GM19240 (cell line): ENCODE data around the gene DACT1.

Source experiments
- DNase-seq: peaks from one replicate; pipeline ENCODE4 v3.0.0; 2011; ENCODE audit warnings: low spot score; ENCODE audit not compliant: insufficient read length

The DACT1 gene

GRCh38 chr14:58667900-58668299 is 30.1 kb downstream of the DACT1 start:
- no peak for DNase-seq

DNA sequence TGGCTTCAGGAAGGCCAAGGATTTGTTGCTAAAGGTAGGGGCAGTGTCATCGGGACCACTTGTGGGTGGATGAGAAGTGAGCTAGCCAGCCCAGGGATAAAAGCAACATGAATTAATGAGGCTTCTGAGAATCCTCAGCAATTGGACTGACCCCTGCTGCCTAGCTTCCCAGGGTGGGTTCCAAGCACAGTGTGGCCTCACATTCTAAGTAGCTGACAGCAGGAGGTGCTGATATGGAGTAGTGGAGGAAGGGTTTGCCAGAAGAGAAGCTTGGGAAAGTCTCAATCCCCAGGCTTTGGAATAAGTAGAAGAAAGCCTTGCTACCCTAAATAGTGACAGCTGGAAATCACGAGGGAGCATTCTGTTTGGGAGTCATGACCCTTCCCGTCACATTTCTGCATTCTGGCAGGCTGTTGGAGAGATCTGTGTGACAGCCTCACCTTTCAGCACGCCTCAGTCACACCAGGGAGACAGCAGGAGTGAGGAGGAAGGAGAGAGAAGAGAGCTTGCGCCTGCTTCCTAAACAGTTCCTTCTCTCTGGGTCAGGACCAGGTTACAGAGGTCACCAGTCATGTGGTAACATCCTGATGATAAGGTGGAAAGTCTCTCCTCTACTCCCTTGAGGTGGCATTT is 31.2 kb downstream of the DACT1 start:
- no peak for DNase-seq

- DNase-seq: no peak
Measured at GRCh38 chr14:58669556-58670200, 31.9 kb downstream of the DACT1 start.

DNA sequence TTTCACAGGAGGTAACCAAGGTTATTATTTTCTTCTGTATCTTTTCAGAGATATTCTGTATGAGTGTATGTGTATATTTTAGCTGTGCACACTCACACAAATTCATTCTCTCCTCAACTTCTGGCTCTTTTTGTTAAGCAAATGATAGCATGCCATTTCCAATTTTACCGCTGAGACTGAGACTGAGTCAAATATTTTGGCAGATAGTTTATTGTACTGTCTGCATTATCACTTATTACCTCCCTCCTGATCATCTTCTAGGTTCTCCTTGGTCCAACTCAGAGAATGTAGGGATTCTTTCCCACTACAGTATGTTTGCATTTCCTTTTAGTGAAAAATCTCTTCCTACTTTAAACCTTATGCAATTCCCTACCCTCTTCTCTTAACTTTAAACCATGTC is 33.3 kb downstream of the DACT1 start:
- no peak for DNase-seq

- no peak for DNase-seq
Measured at GRCh38 chr14:58671436-58671835, 33.7 kb downstream of the DACT1 start.

DNA sequence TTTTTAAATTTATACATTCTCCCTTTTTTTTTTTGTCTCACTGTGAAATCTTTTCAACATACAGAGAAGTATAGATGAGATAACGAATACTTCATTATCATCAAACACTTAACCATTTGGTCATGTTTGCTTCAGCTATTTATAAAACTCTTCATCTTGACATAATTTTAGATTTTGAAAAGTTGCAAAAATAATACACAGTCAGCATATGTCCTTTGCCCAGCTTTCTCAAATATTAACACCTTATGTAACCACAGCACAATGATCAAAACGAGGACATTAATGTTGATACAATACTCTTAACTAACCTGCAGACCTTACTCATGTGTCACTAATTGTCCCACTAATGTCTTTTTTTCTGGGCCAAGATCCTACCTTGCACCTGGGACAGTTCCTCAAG is 36.0 kb downstream of the DACT1 start:
- DNase-seq: no peak

DNA sequence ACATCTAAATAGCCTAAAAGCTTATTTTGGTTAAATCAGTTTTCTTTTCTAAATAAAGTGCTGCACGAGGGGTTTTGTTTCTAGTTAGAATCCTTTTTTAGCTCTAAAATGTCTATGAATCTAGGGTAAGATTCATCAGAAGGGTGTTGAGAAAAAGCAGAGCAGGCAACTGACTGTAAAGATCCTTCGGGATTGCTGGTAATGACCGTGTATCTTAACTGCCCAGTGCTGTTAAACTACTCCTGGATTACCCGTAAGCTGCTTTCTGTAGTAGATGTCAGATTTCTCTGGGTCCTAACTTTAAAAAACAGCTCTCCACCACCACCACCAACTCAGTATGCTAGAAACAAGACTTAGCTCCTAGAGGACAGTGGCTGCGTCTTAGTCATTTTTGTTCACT is 39.2 kb downstream of the DACT1 start:
- DNase-seq: no peak

GRCh38 chr14:58677517-58677916 is 39.8 kb downstream of the DACT1 start:
- DNase-seq: no peak

- DNase-seq: no peak
Measured at GRCh38 chr14:58677996-58678395, 40.2 kb downstream of the DACT1 start.

- no peak for DNase-seq
Measured at GRCh38 chr14:58680698-58681097, 42.9 kb downstream of the DACT1 start.

DNA sequence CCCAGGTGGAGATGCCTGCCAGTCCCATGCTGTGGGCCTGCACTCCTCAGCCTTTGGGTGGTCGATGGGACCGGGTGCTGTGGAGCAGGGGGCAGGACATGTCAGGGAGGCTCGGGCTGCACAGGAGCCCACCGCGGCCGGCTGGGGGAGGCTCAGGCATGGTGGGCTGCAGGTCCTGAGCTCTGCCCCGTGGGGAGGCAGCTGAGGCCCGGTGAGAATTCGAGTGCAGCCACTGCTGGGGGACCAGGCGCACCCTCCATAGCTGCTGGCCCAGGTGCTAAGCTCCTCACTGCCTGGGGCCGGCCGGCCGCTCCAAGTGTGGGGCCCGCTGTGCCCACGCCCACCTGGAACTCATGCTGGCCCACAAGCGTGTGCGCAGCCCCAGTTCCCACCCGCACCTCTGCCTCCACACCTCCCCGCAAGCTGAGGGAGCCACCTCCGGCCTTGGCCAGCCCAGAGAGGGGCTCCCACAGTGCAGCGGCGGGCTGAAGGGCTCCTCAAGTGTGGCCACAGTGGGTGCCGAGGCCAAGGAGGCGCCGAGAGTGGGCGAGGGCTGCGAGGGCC is 49.6 kb downstream of the DACT1 start:
- no peak for DNase-seq

GRCh38 chr14:58690801-58691516 is 53.2 kb downstream of the DACT1 start:
- no peak for DNase-seq

- DNase-seq: no peak
Measured at GRCh38 chr14:58693048-58693447, 55.3 kb downstream of the DACT1 start.

- no peak for DNase-seq
Measured at GRCh38 chr14:58695514-58695913, 57.8 kb downstream of the DACT1 start.

DNA sequence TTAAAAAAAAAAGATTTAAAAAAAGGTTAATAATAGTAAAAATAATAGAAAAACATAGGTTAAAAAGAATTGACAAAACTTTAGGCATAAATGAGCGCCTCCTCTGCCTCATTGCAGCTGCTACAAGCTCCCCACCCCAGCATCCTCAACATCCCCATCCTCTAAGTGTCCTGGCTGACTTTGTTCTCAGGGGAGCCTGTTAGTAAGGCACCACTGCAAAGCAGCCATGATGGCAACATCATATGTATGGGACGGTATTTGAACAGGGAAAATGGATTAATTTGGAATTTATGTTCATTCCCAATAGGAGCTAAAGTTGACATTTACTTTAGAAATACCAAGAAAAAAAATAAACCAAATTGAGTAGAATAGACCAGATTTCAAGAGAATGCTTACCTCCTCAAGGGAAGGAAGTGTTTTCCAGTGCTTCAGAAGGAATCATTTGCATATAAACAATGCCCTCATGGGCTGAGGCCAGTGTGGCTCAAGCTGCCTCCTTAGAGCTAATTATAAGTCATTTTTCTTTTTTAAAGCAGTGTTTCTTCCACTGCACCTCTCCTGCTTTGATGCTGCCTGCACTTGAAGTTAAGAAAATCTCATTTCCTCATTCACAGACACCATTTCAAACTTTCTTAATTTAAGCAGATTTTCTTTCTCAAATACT is 59.6 kb downstream of the DACT1 start:
- DNase-seq: no peak
